ENCODE measurements around the gene NOTCH4. TPM values are rescaled to one million over a fixed set of nuclear protein-coding genes. Genes with fewer than 3 reads are reported as not detected.
A peak's percentile ranks its signal among the peaks of the same experiment; 100 is the strongest.

Gene NOTCH4
- total and polyA plus RNA-seq, 9 of the 15 experiments (the other 6 are each of a cell fraction or from before 2014, with no cell fraction given), result 0.24 to 4.3 (median 1.7) TPM

GRCh38 chr6:32194825-32195651 lies 28.8 kb downstream of the NOTCH4 start (continued):
- TF ChIP-seq ZNF592 (IDR thresholded peaks at IDR 0.05) (0 out of 2 replicates have a peak, but pooled peaks have one; percentile 48), ZKSCAN8 (CRISPR knock-in tag; IDR thresholded peaks at IDR 0.05) (no peak), HOMEZ (CRISPR knock-in tag; IDR thresholded peaks at IDR 0.05) (no peak), MLLT1 (IDR thresholded peaks at IDR 0.05) (peak; percentile 60 to 86; a peak in 2 of 4 replicates), HSF4 (CRISPR knock-in tag; IDR thresholded peaks at IDR 0.05; ENCODE audit: borderline replicate concordance) (no peak), DPF2 (IDR thresholded peaks at IDR 0.05) (peak; percentile 78), BDP1 (IDR thresholded peaks at IDR 0.05; ENCODE audit: insufficient read depth, insufficient read length) (no peak), CHD1 (IDR thresholded peaks at IDR 0.05; ENCODE audit: low read length) (no peak), HMGXB4 (CRISPR knock-in tag; IDR thresholded peaks at IDR 0.05) (no peak), TAF1 (IDR thresholded peaks at IDR 0.05; ENCODE audit: control insufficient read depth, extremely low read depth, insufficient read depth, low read length, severe bottlenecking) (peak; percentile 45), ZBTB49 (CRISPR knock-in tag; IDR thresholded peaks at IDR 0.05; ENCODE audit: borderline replicate concordance) (0 out of 2 replicates have a peak, but pooled peaks have one; percentile 29), MCM7 (IDR thresholded peaks at IDR 0.05) (no peak), PHF21A (IDR thresholded peaks at IDR 0.05; ENCODE audit: borderline replicate concordance, low read depth) (no peak), ZNF511 (CRISPR knock-in tag; IDR thresholded peaks at IDR 0.05) (0 out of 2 replicates have a peak, but pooled peaks have one; percentile 21)

All from K562 (cell line).